Dermis microvascular lymphatic vessel endothelial cell (primary cell): Measurements from ENCODE around the gene SNX11. TPM values are rescaled to one million over a fixed set of nuclear protein-coding genes. Genes with fewer than 3 reads are reported as not detected.

Experiments
- DNase-seq, 2 donors: peaks; one replicate each; pipeline versions ENCODE4 v3.0.0 to v3.0.0-alpha.2; 2010; ENCODE audit warnings: low read depth in 2 of 2
- total RNA-seq: library from RNA; depleted of rRNA; stranded (reverse); fragments of >200 nt; gene quantifications from 2 replicates; pipeline ENCODE4 v1.2.1, GENCODE V29; 2014

Gene SNX11
- total RNA-seq, 1 donor from 2014 or later: 11.0 TPM

DNA sequence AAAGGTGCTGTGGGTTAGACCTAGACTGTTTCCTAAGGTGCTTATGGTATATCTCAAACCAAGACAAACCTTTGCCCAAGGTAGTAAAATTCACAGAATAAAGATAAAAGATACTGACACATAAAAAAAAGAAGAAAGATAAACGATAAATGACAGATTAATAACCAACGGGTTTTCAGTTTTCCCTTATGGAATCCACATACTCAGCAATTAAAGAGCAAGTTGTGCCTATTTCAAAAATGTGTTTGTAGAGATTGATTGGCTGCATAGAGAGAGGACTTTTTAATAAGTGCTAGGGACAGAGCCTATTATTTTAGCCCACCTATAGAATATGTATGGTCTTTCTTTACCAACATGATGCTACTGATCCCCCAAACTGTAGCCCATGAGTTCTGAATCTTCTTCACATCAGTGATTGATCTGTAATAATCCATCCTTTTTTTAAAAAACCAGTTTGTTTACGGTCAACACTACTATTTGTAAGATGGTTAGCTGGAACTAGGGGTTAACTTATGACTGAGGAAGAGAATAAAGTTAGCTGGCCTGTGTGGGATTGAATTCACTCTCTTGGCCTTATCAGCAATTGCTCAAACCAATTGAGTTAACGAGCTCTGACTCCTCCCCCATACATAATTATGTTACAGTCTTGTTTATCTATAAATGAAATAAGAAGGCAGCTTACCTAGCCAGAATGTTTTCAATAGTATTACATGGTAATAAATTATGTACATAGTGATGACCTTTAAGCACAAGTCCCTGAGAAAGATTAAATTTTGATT lies 53.8 kb downstream of the SNX11 start:
- no peak for DNase-seq

GRCh38 chr17:48162306-48162934 lies 54.9 kb downstream of the SNX11 start:
- DNase-seq: no peak

DNA sequence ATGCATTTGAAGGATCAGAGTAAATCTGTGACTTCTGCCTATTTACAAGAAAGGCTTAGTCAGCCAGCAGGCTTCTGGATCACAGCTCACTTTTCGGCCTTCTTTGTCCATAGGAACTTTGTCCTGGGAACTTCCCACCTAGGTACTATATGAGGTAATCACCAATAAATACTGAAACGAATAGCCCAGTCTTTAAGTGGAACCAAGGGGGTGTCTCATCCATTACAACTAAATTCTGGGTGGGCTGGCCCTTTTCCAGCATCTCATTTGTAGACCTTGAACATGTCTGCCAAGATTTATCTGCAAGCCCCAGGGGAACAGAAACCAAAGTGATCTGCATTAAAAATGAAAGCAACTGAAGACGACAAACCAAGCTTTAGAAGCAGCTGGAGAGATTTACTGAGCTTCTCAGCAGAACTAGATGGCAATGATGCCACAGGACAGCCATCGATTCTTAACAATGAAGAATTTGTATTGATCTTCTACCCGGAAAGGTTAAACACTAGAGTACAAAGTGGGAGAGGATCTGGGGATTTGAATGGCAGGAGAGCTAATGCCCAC lies 55.5 kb downstream of the SNX11 start:
- no peak for DNase-seq

- DNase-seq: no peak
Measured at GRCh38 chr17:48163809-48164208, 56.2 kb downstream of the SNX11 start.

DNA sequence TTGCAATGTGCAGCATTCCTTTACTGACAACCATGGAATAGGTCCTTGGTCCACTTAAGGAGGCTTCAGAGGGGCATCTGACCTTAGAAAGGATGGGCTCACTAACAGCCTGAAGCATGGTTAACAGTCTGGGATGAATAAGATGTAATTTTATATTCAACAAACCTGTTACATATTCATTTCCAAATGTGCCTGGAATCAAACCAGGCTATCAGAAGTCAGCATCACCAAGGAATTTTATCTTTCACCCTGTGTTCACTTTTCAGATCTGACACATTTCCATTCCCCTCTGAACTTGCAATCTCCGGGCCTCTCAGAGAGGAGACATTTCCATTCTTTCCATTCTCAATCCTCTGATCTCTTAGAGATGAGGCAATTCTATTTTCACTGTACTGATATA lies 62.4 kb downstream of the SNX11 start:
- DNase-seq: no peak

Other genes starting within 250 kb of the SNX11 start
- 0.77 and 2.9 TPM in 2 replicates for gene SP2, start 211.5 kb upstream of the SNX11 start, total RNA-seq
- 18.9 and 27.1 TPM in 2 replicates for gene PNPO, start 166.2 kb upstream of the SNX11 start, total RNA-seq
- gene PRR15L, start 149.9 kb upstream of the SNX11 start, total RNA-seq: not detected in 2 replicates
- 47.8 and 62.8 TPM in 2 replicates for gene CDK5RAP3, start 136.7 kb upstream of the SNX11 start, total RNA-seq
- gene COPZ2, start 70.0 kb upstream of the SNX11 start, total RNA-seq: 5.5 and 9.5 TPM in 2 replicates
- gene NFE2L1, start 59.4 kb upstream of the SNX11 start, total RNA-seq: 69.3 and 109 TPM in 2 replicates
- gene CBX1, start 6.3 kb upstream of the SNX11 start, total RNA-seq: 36.5 and 43.4 TPM in 2 replicates